Measurements from ENCODE around the gene DNAJC18.
"Not testable (repeated sequence)": the region's sequence is repeated elsewhere in the genome, so short reads cannot be mapped to it uniquely, and the experiment has no call there.

Gene DNAJC18

DNA sequence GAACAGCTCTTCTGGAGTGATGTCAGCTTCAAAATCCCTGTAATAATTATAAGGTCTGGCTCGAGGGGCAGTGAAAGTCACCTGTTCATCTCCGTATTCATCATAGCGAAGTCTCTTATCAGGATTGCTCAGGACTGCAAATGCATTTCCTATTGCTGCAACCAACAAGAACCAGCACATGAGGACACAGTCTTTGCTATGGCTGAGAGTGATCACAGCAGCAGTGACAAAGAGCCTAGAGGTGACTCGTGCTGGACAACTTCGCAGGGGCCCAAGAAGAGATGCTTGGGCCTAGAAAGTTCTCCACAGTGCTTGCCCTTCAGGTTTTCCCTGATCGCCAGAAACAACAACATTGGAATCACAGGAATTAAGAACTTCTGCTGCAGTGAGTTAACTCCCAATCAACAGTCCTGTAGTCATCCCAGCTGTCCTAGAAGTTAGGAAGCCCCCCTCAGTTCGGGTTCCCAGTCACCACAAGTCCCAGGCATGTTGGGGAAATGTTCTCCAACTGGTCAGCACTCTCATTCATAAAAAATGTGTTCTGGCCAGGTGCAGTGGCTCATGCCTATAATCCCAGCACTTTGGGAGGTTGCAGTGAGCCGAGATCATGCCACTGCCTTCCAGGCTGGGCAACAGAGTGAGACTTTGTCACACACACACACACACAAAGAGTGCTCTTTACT, 13.0 kb downstream of the DNAJC18 start:
- no peak for DNase-seq (ENCODE audit: low read depth)

DNA sequence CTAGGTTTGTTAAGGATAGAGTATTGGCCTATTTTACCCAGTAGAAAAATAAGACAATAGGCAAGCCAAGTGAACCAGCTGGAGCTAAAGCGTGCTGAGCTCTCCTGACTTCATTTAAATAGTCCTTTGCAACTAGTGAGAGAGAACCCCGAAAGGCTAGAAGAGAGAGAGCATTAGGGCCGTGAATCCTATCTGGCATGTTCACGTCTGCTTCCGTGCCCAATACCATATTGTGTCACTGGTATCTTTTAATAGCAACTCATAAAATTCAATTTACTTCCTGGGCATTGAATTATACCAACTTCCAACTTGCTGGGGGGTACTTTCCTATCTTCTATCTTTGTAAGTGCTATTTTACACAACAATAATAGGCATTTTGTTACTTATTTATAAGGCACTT, 13.8 kb downstream of the DNAJC18 start:
- no peak for DNase-seq (ENCODE audit: low read depth)

DNA sequence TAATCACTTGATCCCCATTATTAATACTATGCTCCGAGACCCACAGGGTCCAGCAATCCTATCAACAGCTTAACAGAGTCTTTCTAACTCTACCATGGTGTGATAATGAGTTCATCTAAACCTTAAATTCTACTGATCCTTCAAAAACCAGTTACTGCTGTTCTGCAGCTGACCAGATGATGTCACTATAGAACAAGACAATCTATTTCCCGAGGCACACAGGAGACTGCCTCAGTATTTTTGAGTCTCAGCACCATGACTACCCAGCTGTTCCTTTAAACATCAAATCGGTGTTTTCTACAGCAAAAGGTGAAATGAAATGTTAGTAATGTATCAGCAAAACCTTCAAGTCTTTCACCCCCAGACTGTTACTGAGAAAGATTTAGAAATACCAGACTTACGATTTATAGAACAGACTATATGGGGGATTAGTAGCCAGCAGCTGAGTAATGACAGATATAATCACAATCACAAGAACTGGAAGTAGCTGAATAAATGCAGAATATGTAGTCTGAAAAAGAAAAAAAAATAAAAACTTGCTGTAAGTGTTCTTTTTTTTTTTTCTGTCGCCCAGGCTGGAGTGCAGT, 16.9 kb downstream of the DNAJC18 start:
- DNase-seq (ENCODE audit: low read depth), result no peak

DNA sequence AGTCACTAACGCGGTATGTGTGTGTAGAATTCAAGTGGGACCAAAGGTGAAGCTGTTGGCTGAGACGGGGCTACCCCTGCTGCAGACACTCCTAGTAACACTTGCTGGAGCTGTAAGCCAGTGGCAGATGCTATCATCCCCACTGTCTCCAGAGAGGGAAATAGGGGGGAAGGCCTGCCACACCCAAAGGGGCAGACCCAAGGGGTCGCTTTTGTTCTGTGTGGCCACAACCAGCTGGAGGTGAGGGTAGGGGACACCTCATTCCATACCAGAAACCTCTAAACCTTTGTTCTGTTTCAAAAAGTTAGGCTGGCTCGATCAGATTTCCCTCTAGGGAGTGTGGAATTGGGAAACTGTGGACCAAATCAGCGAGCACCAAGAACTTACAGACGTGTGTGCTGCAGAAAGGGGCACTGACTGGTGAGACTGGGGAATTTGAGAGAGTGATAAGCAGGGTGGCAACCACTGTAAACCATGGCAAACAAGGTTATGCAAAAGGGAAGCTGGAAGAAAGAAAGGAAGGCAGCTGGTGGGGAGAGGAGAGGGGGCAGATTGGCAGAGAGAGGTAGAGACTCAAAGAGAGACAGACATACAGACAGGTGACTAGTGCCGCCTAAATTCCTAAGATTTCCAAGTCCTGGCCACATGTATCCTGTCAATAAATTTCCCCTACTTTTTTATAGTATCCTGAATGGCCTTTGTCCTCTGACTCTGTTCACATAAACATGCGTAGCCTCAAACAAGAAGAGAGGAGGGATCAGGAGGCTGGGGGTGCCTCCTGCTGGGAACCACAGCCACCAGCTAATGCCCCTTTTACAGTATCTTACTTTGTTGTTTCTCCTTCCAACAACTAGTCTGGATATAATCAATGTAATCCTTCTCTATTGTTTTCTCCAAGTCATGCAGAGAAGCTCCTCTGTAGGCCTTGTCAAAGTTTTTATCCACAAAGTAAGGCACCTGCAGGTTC, 19.8 kb downstream of the DNAJC18 start:
- DNase-seq (ENCODE audit: low read depth), result no peak

DNA sequence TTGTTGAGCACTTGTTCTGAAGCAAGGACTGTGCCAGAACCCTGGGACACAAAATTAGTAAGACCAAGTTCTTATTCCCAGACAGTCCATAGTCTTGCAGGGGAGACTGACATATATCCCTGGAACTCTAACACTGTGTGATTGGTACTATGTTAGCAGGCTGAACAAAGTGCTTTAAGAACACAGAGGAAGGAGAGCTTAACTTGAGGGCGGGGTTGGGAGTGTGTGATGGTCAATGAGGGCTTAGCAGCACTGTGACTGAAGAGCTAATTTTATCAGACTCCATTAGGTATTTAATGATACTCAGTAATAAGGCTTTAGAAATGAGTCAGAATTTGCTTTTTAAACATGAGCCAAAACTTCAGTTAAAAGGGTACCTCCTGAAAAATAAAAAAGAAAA, 20.5 kb downstream of the DNAJC18 start:
- DNase-seq (ENCODE audit: low read depth), result no peak

DNA sequence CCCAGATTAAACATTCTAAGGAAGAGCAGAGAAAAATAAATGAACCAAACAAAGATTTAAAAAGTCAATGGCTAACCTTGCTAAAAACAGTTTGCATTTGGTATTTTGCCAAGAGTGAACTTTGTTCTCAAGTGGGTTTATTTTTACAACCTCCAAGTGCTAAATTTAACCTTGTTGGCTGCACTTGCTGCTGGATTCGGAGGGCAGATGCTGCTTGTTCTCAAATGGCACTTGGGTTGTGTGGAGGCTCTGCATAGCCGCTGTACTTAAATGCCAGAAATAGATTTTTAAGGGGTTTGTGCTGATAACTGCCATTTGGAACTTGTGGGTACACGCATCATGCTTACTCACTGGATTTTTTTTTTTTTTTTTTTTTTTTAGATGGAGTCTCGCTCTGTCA, 22.1 kb downstream of the DNAJC18 start:
- no peak for DNase-seq (ENCODE audit: low read depth)

DNA sequence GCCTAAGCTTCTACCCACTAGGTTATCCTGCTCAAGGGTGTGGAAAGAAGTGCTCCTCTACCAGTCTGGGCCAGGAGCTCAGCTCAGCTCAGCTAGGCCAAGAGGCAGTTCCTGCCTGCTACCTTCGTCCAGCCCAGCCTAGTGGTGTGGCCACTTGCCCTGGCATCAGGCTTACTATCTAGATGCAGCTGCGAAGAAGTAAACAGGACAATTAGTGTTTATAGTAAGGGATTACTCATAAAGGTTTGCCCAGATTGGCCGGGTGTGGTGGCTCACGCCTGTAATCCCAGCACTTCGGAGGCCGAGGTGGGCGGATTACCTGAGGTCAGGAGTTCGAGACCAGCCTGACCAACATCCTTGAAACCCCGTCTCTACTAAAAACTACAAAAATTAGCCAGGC, 22.7 kb downstream of the DNAJC18 start:
- DNase-seq (ENCODE audit: low read depth), result no peak

DNA sequence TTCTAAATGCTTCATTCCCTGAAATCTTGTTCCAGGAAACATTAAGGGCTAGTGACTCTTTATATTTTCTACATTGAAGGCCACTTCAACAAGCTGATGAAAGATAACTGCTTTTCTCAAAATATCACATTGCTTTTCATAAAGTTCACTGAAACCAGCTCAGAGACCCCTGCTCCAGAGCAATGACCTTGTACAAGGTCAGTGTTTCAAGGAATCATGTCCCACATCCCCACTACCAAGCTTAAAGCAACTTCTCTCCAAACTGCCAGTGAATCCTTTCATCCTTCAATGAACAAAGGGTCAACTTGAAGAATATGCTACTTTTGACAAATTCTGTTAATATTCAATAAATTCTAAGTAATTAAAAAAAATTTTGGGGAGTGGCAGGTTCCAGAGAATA, 23.5 kb downstream of the DNAJC18 start:
- DNase-seq (ENCODE audit: low read depth), result no peak

DNA sequence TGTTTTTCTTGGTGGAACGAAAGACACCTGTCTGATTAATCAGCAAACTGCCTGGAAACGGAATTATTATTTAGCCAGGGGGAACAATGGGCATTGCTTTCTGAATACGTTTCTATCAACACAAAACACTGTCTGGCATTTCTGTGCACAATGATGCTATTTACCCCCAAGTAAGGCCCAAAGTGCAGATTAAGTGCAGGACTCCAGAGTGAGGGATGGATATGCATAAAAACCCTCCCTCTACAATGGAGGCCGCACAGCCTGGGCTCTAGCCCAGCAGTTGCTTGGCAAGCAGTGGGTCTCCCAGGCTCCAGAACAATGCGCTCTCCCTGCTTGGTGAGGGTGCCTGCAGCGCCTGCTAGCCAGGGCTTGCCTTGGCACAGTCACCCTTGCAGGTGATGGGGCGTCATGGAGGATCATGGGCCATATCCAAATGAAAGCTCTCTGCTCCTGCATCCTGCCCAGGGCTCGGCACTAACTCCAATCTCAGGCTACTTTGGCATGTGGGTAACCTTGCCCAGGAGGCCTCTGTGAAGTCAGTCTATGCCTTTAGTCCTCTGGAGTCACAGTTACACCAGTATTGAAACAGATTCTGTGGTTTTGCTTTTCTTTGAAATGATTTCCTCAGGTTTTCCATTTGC, 24.0 kb downstream of the DNAJC18 start:
- DNase-seq (ENCODE audit: low read depth), result no peak

DNA sequence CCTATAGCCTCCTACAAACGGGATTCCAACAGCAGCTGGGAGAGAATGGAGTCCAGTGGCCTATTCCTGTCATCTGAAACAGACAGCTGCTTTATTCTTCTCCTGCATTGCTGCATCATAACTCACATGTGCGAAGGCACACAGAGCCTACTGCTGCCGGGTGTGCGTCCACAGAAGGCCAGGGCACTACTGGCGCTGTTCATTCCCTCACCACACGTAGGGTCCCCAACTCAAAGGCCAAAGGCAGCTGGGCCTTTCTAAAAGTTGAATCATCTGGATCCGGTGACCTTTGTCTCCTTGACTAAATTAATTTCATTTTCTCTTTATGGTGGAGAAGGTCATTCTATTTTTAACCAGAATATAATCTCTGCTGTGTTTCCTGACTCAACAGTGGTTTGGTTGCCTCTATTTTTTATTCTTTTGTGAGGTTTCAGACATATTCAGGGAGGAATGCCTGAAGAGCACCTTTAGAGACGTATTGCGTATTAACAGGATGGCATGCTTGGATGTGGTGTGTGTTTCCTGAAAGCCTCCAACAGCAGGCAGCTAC, 24.7 kb downstream of the DNAJC18 start:
- no peak for DNase-seq (ENCODE audit: low read depth)

DNA sequence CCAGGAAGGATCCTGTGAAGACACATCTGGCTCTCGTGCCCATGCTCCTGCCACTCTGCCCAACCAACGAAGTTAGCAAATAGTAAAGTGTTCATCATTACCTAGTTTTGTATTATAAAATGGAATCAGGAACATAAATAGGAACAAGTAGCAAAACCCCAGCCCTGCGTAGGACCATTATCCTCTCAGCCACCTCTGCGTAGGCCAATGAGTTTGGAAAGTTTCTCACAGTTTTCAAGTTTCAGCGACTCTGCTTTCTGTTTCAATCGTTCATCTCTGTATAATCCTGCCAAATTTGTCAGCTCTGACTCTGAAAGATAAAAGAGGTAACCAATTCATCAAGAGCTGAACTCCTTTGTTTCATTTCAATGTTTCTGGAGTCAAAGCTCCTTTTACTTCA, 25.4 kb downstream of the DNAJC18 start:
- DNase-seq (ENCODE audit: low read depth), result no peak

DNA sequence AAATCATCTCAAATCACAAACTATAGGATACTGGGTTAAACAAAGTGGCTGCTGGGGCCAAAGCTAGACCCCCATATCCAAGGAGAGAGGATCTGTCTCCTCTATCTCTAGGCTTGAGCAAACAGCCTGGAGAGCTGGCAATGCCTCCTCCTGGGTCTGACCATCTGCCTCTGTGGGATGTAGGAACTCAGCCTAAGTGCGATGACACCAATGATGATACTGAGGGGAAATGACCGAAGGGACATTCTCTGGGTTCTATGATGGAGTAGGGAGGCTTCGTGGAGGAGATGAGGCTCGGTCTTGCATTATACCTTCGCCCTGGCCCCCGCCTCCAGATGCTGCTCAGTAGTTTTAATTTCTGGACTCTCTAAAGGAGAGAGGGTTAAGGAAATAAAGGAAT, 26.2 kb downstream of the DNAJC18 start:
- DNase-seq (ENCODE audit: low read depth), result no peak

DNA sequence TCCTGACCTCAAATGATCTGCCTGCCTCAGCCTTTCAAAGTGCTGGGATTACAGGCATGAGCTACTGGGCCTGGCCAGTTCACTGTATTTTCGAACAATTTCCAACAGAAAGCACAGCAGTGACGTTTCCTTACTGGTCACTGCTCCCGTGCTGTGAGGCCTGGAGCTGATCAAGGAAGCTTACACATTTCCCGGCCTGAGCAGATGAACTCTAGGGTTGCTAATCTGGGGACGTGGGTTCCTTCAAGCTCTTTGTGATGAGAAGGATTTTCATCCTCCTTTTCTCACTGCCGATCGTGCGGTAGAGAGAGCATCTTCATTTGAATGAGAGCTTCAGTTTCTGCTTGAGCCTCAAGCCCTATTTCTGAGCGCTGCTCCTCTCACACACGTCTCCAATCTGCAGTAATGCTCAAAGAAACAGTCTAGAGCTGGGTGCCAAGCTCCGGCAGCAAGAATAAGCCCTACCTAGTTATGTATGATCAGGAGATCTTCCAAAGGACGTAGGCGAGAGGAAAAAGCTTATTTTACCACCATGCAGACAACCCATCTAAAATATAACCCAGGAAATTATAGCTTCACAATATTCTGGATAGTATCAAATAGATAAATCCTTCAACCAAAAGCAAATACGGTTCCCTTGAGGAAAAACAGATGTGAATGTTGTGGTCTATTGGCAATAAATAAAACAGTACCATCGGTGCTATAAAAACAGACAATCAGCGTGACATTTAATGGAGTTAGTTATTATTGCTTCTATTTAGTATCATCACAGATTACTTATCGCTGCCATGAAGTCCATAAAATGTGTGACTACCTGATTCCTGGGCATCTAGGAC, 28.1 kb downstream of the DNAJC18 start:
- DNase-seq (ENCODE audit: low read depth), result no peak

DNA sequence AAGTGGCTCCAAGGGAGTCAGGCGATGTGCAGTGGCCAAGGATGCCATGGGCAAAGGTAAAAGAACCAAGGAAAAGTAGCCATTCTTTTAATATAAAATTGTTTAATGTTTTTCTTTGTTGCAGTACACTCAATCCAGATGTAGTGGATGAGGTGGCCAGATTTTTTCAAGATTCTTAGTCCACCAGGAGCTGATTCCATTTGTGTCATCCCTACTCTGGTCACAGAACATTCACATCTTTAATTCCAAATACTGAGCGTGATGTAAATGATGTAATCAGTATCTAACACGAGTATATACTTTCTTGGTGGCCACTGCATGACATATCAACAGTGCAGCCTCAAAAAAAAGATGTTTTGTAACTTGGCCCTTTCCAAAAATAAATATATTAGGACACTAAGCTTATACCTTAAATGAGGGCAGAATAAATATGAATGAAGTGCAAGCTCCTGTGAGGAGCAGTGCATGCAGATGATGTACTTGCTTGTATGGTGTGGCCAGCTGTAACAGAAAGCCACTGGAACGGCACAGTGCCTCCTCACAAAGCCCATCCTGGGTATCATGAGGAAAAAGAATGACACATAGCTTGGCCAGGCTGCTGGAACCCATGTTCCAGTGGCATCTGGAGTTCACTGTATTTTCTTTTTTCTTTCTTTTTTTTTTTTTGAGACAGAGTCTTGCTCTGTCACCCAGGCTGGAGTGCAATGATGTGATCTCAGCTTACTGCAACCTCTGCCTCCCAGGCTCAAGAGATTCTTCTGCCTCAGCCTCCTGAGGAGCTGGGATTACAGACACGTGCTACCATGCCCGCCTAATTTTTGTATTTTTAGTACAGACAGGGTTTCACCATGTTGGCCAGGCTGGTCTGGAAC, 29.0 kb downstream of the DNAJC18 start:
- no peak for DNase-seq (ENCODE audit: low read depth)

DNA sequence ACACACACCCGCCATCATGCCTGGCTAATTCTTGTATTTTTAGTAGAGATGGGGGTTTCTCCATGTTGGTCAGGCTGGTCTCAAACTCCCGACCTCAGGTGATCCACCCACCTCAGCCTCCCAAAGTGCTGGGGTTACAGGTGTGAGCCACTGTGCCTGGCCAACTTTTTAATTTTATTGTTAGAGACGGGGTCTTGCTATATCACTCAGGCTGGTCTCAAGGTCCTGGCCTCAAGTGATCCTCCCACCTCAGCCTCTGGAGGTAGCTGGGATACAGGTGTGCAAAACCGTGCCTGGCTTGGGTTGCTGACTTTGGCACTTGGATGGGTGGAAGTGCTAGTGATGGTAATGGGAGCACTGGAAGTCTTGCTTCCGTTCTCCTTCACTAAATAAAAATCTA, 30.2 kb downstream of the DNAJC18 start:
- DNase-seq (ENCODE audit: low read depth), result not testable (repeated sequence)

DNA sequence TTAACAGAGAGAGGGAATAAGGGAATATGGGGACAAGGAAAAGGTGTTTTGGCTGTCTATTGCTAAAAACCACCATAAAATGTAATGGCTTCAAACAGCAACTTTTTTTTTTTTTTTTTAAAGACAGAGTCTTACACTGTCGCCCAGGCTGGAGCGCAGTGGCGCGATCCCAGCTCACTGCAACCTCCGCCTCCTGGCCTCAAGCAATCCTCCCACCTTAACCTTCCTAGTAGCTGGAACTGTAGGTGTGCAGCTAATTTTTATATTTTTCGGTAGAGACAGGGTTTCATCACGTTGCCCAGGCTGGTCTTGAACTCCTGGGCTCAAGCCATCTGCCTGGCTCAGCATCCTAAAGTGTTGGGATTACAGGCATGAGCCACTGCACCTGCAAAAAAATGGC, 31.1 kb downstream of the DNAJC18 start:
- no peak for DNase-seq (ENCODE audit: low read depth)

DNA sequence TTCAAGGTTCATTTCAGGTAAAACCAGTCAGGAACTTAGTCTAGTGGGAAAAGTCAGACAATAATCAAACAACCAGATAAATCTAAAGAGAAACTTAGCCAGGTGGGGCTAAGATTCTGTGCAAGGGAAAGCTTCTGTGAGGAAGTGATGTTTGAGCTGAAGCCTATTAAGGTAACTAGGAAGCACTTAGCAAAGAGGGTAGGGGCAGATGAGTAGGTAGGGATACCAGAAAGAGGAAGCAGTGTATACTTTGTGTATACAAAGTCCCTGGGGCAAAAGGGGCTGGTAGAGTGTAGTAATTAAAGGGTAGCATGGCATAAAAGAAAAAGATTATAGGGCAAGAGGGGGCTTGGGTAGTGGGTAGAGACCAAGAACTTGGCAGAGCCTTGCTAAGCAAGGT, 31.8 kb downstream of the DNAJC18 start:
- no peak for DNase-seq (ENCODE audit: low read depth)

DNA sequence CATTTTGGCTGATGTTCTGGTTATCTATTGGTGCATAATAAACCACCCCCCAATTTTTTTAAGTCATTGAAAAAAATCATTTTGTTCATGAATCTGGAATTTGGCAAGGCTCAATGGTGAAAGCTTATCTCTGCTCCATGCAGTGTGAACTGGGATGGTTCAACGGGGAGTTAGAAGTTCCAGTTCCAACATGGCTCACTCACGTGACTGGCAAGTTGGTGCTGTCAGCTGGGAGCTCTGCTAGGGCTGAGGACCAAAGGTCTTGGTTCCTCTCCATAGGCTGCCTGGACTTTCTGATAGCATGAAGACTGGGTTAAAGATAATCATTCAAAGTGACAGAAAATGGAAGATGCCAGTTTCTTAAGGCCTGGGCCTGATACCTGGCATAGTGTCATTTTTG, 32.4 kb downstream of the DNAJC18 start:
- DNase-seq (ENCODE audit: low read depth), result no peak

DNA sequence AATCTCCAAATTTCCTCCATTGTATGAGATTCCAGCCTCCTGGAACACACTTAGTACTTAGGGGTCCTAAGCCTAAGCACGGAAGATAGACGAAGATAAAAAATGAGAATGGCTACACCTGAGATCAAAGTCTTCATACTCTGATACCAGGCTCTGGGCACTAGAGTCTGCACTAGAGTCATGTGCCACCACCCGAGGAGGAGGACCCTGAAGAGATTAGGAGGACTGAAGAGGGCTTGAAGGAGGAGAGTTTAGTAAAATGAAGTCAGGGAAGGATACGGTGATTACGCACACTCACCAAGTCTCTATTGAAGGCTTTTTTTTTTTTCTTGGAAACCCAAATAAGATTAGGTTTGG, 34.9 kb downstream of the DNAJC18 start:
- no peak for DNase-seq (ENCODE audit: low read depth)

DNA sequence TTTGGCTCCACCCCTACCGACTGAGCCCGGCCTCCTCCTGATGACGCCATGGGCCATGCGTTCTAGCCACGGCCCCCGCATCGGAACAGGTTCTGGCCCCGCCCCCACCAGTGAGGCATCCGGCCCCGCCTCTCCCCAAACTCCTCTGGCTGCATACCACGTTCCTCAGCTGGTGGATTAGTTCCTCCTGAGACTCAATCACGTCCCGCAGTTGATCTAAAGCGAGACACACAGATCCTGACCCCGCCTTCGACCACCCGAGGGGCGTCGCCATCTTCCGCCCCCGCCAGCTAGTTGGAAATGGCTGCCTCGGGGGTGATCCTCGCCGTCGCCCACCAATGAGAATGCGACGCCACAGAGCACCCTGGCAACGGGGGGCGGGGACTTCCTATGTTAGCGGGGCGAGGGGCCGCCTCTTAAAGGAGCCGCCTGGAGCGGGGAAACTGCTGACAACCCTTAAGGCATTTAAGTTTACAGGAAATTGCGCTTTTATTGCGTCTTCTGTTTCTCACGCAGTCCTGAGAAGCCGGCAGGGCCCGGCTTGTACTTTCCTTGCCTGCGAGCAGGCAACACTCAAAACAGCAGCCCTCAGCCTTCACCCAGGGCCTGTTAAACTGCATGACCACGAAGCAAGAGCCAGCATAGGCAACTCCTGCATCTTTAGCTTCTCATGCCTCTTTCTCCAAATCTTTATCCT, 35.4 kb downstream of the DNAJC18 start, which contains the start of gene SPATA24:
SPATA24 (minus strand) TSS at position 303 of the 697 bp plus-strand sequence; CDS start at position 274, 29 bp downstream.
- peak; percentile 90 for DNase-seq (ENCODE audit: low read depth)

All from stimulated activated CD8-positive, alpha-beta memory T cell treated with anti-CD3 and anti-CD28 coated beads, Interleukin-15, amount 100 ng/mL, for 24 hours (primary cell).